Cardiac muscle cell (in vitro differentiated cells and primary cell): ENCODE results near the gene RPP25. TPM values are rescaled to one million over a fixed set of nuclear protein-coding genes. Genes with fewer than 3 reads are reported as not detected.

Experiments
- DNase-seq, 2 donors: peaks; one replicate each; pipeline versions ENCODE4 v3.0.0 to v3.0.0-alpha.2; 2010 to 2017; ENCODE audit warnings: low read depth in 1 of 2, low spot score in 1 of 2
- H3K27ac ChIP-seq: fragments of 200-600 bp; sonication (generic); 2 replicates; pipeline ENCODE4 v1.5.1; 2016
- H3K27me3 ChIP-seq: fragments of 200-600 bp; sonication (generic); 2 replicates; pipeline ENCODE4 v1.6.0; 2016; ENCODE audit warnings: control low read depth
- H3K36me3 ChIP-seq: fragments of 200-600 bp; sonication (generic); 2 replicates; pipeline ENCODE4 v1.5.1; 2016; ENCODE audit warnings: control low read depth
- H3K4me1 ChIP-seq: fragments of 200-600 bp; sonication (generic); 2 replicates; pipeline ENCODE4 v1.8.1; 2017; ENCODE audit warnings: low read depth, mild to moderate bottlenecking, mixed run types
- H3K4me3 ChIP-seq: fragments of 200-600 bp; sonication (generic); 2 replicates; pipeline ENCODE4 v1.5.1; 2016; ENCODE audit warnings: mild to moderate bottlenecking
- H3K9me3 ChIP-seq: fragments of 200-600 bp; sonication (generic); 2 replicates; pipeline ENCODE4 v1.5.1; 2017; ENCODE audit warnings: low read depth, mild to moderate bottlenecking, control low read depth
- polyA plus RNA-seq: library from polyadenylated mRNA; unstranded; fragments of >200 nt; fragmentation: Nextera tagmentation; extraction: Ambion mirVana; gene quantifications from 2 replicates; pipeline ENCODE4 v1.2.1, GENCODE V29; 2016
- total RNA-seq: library from RNA; depleted of rRNA; stranded (reverse); fragments of >200 nt; gene quantifications from 2 replicates; pipeline ENCODE4 v1.2.3, GENCODE V29; 2016
- TF ChIP-seq, protein P1 (sequence below): IDR thresholded peaks from 2 replicates; pipeline ENCODE4 v1.5.1; 2012; ENCODE audit warnings: low read depth, mild to moderate bottlenecking, low read length

RPP25 gene
- total and polyA plus RNA-seq, 2 experiments from 2014 or later = 18.3 to 21.1 TPM

- TF ChIP-seq, protein P1, sequence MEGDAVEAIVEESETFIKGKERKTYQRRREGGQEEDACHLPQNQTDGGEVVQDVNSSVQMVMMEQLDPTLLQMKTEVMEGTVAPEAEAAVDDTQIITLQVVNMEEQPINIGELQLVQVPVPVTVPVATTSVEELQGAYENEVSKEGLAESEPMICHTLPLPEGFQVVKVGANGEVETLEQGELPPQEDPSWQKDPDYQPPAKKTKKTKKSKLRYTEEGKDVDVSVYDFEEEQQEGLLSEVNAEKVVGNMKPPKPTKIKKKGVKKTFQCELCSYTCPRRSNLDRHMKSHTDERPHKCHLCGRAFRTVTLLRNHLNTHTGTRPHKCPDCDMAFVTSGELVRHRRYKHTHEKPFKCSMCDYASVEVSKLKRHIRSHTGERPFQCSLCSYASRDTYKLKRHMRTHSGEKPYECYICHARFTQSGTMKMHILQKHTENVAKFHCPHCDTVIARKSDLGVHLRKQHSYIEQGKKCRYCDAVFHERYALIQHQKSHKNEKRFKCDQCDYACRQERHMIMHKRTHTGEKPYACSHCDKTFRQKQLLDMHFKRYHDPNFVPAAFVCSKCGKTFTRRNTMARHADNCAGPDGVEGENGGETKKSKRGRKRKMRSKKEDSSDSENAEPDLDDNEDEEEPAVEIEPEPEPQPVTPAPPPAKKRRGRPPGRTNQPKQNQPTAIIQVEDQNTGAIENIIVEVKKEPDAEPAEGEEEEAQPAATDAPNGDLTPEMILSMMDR = no peak
- no peak overlapping the region for H3K4me3 ChIP-seq
Observed at GRCh38 chr15:74962671-74963070, 6.1 kb upstream of the RPP25 start.

DNA sequence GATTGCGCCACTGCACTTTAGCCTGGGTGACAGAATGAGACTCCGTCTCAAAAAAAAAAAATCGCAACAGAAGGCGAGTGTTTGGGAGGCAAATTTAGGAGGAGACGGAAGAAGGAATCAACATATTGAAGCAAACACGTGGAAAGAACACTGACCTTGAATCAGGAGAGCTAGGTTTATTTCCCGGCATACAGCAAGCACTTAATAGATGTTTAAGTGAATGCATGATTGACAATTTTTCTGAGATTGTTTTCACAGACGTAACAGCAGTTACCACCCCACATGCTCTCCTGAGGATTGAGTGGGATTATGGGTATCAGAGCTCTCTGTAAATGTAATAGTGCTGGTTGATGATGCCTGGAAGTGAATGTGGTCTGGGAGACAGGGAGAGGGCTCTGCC lies 5.6 kb upstream of the RPP25 start:
- Histone ChIP-seq H3K36me3 (no peaks in the 10 kb centered on the region), H3K27me3 (peaks cover 37% of the 10 kb centered on the region), H3K4me3 (no peak overlapping the region), H3K27ac (no peak overlapping the region), H3K4me1 (peaks cover 4% of the 10 kb centered on the region), H3K9me3 (no peaks in the 10 kb centered on the region)
- DNase-seq = no peak
- TF ChIP-seq, protein P1 = no peak

More at GRCh38 chr15:74962671-74963070, 6.1 kb upstream of the RPP25 start:
- H3K36me3 ChIP-seq = no peaks in the 10 kb centered on the region
- peaks cover 4% of the 10 kb centered on the region for H3K4me1 ChIP-seq
- H3K27me3 ChIP-seq = peaks cover 33% of the 10 kb centered on the region
- H3K27ac ChIP-seq = no peak overlapping the region
- DNase-seq = no peak
- no peaks in the 10 kb centered on the region for H3K9me3 ChIP-seq

GRCh38 chr15:74961616-74962015 lies 5.0 kb upstream of the RPP25 start:
- H3K36me3 ChIP-seq = no peaks in the 10 kb centered on the region
- no peak overlapping the region for H3K27ac ChIP-seq
- DNase-seq = no peak
- H3K4me1 ChIP-seq = peaks cover 4% of the 10 kb centered on the region
- TF ChIP-seq, protein P1 = no peak
- H3K4me3 ChIP-seq = no peak overlapping the region
- peaks cover 38% of the 10 kb centered on the region for H3K27me3 ChIP-seq
- no peaks in the 10 kb centered on the region for H3K9me3 ChIP-seq

- TF ChIP-seq, protein P1 = no peak
- DNase-seq = no peak
- Histone ChIP-seq H3K4me1 (peaks cover 4% of the 10 kb centered on the region), H3K27me3 (peaks cover 38% of the 10 kb centered on the region), H3K9me3 (no peaks in the 10 kb centered on the region), H3K36me3 (no peaks in the 10 kb centered on the region), H3K27ac (no peak overlapping the region), H3K4me3 (no peak overlapping the region)
Observed at GRCh38 chr15:74960995-74961588, 4.5 kb upstream of the RPP25 start.

DNA sequence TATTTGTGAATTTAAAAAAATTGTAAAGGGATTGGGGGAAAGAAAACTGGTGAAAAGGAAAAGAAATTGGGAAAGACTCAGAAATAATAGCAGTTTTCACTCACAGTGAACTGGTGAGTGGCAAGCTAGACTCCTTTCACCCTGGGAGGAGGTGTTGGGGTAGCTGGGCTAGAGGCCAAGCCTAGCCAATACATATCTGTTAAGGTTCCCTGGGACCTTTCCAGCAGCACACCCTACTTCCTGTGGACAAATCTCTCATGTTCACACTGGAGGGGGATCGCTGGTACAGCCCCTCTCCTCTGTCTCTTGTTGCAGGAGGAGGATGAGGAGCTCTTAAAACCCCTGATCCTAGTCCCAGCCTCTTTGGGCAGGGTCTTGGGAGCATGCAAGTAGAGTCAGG lies 3.7 kb upstream of the RPP25 start:
- Histone ChIP-seq H3K27me3 (peaks cover 38% of the 10 kb centered on the region), H3K4me3 (no peak overlapping the region), H3K9me3 (no peaks in the 10 kb centered on the region), H3K4me1 (peaks cover 10% of the 10 kb centered on the region), H3K36me3 (no peaks in the 10 kb centered on the region), H3K27ac (no peak overlapping the region)
- no peak for DNase-seq
- TF ChIP-seq, protein P1 = no peak

DNA sequence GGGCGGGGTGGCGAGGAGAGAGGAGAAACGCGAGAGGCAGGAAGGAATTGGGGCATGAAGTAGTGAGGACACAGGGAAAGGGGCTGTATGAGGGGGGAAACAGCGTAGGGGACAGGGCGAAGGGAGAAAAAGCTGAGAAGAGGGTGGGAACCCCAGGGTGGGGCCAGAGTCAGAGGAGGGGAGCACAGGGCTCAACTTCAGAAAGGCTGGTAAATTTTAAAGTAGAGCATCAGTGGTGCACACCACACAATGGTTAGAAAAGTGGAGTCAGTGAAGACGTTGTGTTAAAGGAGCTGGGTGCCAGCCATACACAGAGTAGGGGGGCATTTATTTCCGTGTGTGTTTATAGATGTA lies 3.0 kb upstream of the RPP25 start:
- Histone ChIP-seq H3K27me3 (peaks cover 38% of the 10 kb centered on the region), H3K4me3 (peak overlapping the region; percentile 13), H3K4me1 (peaks cover 17% of the 10 kb centered on the region), H3K27ac (no peak overlapping the region), H3K9me3 (no peaks in the 10 kb centered on the region), H3K36me3 (no peaks in the 10 kb centered on the region)
- TF ChIP-seq, protein P1 = no peak
- no peak for DNase-seq
